HepG2 (cell line): Measurements from ENCODE around the gene MAGT1. TPM values are rescaled to one million over a fixed set of nuclear protein-coding genes. Genes with fewer than 3 reads are reported as not detected.

Source experiments
- ATF5 ChIP-seq: sonication (generic); formaldehyde crosslinking; IDR thresholded peaks from 2 replicates; pipeline ENCODE4 v1.4.0; 2020; ENCODE audit warnings: mild to moderate bottlenecking, low read depth, missing genetic modification reagents
- IKZF1 ChIP-seq: fragments of 450-650 bp; IDR thresholded peaks from 2 replicates; pipeline ENCODE4 v1.7.1; 2016
- PAWR ChIP-seq: sonication (generic); formaldehyde crosslinking; IDR thresholded peaks from 2 replicates; pipeline ENCODE4 v1.4.0; 2020; ENCODE audit warnings: missing genetic modification reagents, mild to moderate bottlenecking, borderline replicate concordance
- POGZ ChIP-seq: sonication (generic); formaldehyde crosslinking; IDR thresholded peaks from 2 replicates; pipeline ENCODE4 v1.4.0; 2020; ENCODE audit warnings: mild to moderate bottlenecking, missing genetic modification reagents
- SIX4 ChIP-seq: sonication (generic); formaldehyde crosslinking; IDR thresholded peaks from 2 replicates; pipeline ENCODE4 v1.4.0; 2020; ENCODE audit warnings: missing genetic modification reagents
- TEAD3 ChIP-seq: optimal IDR thresholded peaks from 2 replicates; pipeline ENCODE3; 2016; ENCODE audit warnings: borderline replicate concordance
- ZFP41 ChIP-seq: sonication (generic); formaldehyde crosslinking; IDR thresholded peaks from 2 replicates; pipeline ENCODE4 v1.4.0; 2020; ENCODE audit warnings: mild to moderate bottlenecking, missing genetic modification reagents, borderline replicate concordance
- ZGPAT ChIP-seq: IDR thresholded peaks from 2 replicates; pipeline ENCODE4 v1.6.1; 2016; ENCODE audit warnings: mild to moderate bottlenecking
- ZKSCAN5 ChIP-seq: sonication (generic); formaldehyde crosslinking; IDR thresholded peaks from 2 replicates; pipeline ENCODE4 v1.5.1; 2020; ENCODE audit warnings: mild to moderate bottlenecking, missing genetic modification reagents
- ZNF264 ChIP-seq: sonication (generic); formaldehyde crosslinking; IDR thresholded peaks from 2 replicates; pipeline ENCODE4 v1.4.0; 2020; ENCODE audit warnings: missing genetic modification reagents
- ZNF281 ChIP-seq: sonication (generic); formaldehyde crosslinking; IDR thresholded peaks from 2 replicates; pipeline ENCODE4 v1.4.0; 2020; ENCODE audit warnings: missing genetic modification reagents, borderline replicate concordance
- ZNF317 ChIP-seq: sonication (generic); formaldehyde crosslinking; IDR thresholded peaks from 2 replicates; pipeline ENCODE4 v1.5.0; 2020; ENCODE audit warnings: mild to moderate bottlenecking, missing genetic modification reagents
- ZNF577 ChIP-seq: sonication (generic); formaldehyde crosslinking; IDR thresholded peaks from 2 replicates; pipeline ENCODE4 v1.4.0; 2020; ENCODE audit warnings: mild to moderate bottlenecking, low read depth, missing genetic modification reagents, borderline replicate concordance
- ZNF713 ChIP-seq: sonication (generic); formaldehyde crosslinking; IDR thresholded peaks from 2 replicates; pipeline ENCODE4 v1.4.0; 2020; ENCODE audit warnings: mild to moderate bottlenecking, missing genetic modification reagents
- polyA plus RNA-seq, 8 experiments: library from polyadenylated mRNA; depleted of rRNA in 3 of 8; stranded (reverse) in 7 of 8; unstranded in 1 of 8; fragments of >200 nt; fragmentation: Illumina TruSeq in 4 of 8; extraction: Trizol in 4 of 8; gene quantifications; 2 replicates each; pipeline versions ENCODE4 v1.2.1 to v1.2.3, GENCODE V29; 2011 to 2016; ENCODE audit warnings: low read depth in 4 of 8, missing spikeins in 1 of 8, mixed read lengths in 1 of 8; ENCODE audit not compliant: insufficient read depth in 1 of 8
- total RNA-seq, 5 experiments: library from RNA; depleted of rRNA; stranded (reverse); fragments of >200 nt; fragmentation: Illumina TruSeq; extraction: Trizol; gene quantifications; 2 replicates each; pipeline ENCODE4 v1.2.3, GENCODE V29; 2016; ENCODE audit warnings: low read depth in 1 of 5
- TF ChIP-seq, protein P1 (sequence below), 2 experiments: IDR thresholded peaks; 2 replicates each; pipeline ENCODE4 v1.6.1; 2011 to 2012; ENCODE audit warnings: low read length in 2 of 2, borderline replicate concordance in 1 of 2, low read depth in 1 of 2, mild to moderate bottlenecking in 1 of 2, moderate library complexity in 1 of 2
- TF ChIP-seq, protein P2 (sequence below): sonication (generic); formaldehyde crosslinking; IDR thresholded peaks from 2 replicates; pipeline ENCODE4 v1.5.0; 2020; ENCODE audit warnings: missing genetic modification reagents

The MAGT1 gene
- total and polyA plus RNA-seq, 2 of the 13 experiments (the other 11 are each of a cell fraction or from before 2014, with no cell fraction given), result 38.0 to 75.0 TPM

DNA sequence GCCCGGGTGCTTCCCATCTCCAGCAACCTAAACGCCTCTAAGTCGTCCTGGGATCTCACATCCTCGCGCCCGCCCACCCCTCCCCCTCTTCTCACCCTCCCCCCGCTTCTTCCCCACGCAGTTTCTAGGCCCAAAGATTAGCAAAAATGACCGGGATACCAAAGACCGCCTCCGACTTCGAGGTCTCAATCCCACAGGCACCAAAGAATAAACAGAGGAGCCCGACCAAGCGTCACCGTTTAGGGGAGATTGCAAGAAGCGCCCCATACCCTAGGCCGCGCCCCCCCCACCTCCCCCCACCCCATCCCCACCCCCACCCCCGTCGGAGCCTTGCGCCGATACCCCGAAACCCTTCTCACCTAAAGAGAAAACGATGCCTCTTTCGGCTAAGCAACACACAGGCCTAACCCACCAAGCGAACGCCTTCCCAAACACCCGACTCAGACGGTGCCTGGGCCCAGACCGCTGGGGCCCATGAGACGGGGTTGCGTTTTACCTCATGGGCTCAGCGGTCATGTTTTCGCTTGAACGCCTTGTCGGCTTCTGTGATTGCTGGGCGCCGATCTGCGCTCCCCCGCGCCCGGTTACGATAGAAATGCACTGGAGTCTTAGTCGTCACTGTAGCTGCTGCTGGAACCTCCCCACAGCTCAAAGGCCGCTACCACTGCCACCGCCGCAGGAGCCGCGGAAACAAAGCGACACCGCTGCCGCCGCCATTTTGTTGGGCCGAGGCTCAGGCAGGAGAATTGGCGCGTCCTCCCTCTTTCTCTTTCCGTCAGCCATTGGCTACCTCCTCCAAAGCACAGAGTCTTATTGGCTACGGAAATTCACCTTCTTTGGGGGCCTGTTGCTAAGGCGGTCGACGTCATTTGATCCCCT lies 109.5 kb downstream of the MAGT1 start, which contains the start of gene ATRX (continued):
- TF ChIP-seq ZGPAT (0 out of 2 replicates have a peak, but pooled peaks have one; percentile 45), ZNF264 (CRISPR knock-in tag) (no peak), ZNF713 (CRISPR knock-in tag) (no peak), ZFP41 (CRISPR knock-in tag) (no peak), SIX4 (no peak), ATF5 (CRISPR knock-in tag) (no peak), IKZF1 (no peak), ZNF577 (CRISPR knock-in tag) (no peak), ZKSCAN5 (CRISPR knock-in tag) (no peak), ZNF281 (CRISPR knock-in tag) (no peak), PAWR (CRISPR knock-in tag) (no peak), ZNF317 (CRISPR knock-in tag) (no peak), POGZ (CRISPR knock-in tag) (no peak; the same call in 1 of the 2 replicates), TEAD3 (CRISPR knock-in tag) (no peak)
- TF ChIP-seq, protein P1, sequence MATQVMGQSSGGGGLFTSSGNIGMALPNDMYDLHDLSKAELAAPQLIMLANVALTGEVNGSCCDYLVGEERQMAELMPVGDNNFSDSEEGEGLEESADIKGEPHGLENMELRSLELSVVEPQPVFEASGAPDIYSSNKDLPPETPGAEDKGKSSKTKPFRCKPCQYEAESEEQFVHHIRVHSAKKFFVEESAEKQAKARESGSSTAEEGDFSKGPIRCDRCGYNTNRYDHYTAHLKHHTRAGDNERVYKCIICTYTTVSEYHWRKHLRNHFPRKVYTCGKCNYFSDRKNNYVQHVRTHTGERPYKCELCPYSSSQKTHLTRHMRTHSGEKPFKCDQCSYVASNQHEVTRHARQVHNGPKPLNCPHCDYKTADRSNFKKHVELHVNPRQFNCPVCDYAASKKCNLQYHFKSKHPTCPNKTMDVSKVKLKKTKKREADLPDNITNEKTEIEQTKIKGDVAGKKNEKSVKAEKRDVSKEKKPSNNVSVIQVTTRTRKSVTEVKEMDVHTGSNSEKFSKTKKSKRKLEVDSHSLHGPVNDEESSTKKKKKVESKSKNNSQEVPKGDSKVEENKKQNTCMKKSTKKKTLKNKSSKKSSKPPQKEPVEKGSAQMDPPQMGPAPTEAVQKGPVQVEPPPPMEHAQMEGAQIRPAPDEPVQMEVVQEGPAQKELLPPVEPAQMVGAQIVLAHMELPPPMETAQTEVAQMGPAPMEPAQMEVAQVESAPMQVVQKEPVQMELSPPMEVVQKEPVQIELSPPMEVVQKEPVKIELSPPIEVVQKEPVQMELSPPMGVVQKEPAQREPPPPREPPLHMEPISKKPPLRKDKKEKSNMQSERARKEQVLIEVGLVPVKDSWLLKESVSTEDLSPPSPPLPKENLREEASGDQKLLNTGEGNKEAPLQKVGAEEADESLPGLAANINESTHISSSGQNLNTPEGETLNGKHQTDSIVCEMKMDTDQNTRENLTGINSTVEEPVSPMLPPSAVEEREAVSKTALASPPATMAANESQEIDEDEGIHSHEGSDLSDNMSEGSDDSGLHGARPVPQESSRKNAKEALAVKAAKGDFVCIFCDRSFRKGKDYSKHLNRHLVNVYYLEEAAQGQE (IDR thresholded peaks at IDR 0.05; ENCODE audit: borderline replicate concordance in 1 of 2, low read depth in 1 of 2, low read length in 2 of 2), result 0 out of 4 replicates have a peak, but pooled peaks of 1 of the 2 experiments have one; percentile 33
- TF ChIP-seq, protein P2, sequence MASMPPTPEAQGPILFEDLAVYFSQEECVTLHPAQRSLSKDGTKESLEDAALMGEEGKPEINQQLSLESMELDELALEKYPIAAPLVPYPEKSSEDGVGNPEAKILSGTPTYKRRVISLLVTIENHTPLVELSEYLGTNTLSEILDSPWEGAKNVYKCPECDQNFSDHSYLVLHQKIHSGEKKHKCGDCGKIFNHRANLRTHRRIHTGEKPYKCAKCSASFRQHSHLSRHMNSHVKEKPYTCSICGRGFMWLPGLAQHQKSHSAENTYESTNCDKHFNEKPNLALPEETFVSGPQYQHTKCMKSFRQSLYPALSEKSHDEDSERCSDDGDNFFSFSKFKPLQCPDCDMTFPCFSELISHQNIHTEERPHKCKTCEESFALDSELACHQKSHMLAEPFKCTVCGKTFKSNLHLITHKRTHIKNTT (CRISPR knock-in tag), result no peak
